H1 (cell line): ENCODE measurements around the gene RTL9. TPM values are rescaled to one million over a fixed set of nuclear protein-coding genes. Genes with fewer than 3 reads are reported as not detected.

Source experiments
- CTCF ChIA-PET: fragments of 300-600 bp; sonication (Branson Sonifier 250); formaldehyde crosslinking; loops from one replicate; lab custom pipeline; 2021; ENCODE audit not compliant: partially characterized antibody; lab: Charles Lee
- POLR2A ChIA-PET: fragments of 300-600 bp; sonication (Branson Sonifier 250); formaldehyde crosslinking; loops from one replicate; lab custom pipeline; 2021; ENCODE audit warnings: inconsistent platforms; ENCODE audit not compliant: partially characterized antibody; lab: Charles Lee
- DNase-seq, 2 experiments: peaks; one replicate each; pipeline versions ENCODE4 v3.0.0 to v3.0.0-alpha.2; 2010 to 2022; ENCODE audit warnings: low spot score in 2 of 2, low read depth in 1 of 2, mixed read lengths in 1 of 2
- FAIRE-seq: peaks from 2 replicates; lab custom pipeline; 2011; peaks lifted over from hg19 to GRCh38; lab: Jason Lieb, UNC
- H2AFZ ChIP-seq: 2 replicates; pipeline ENCODE4 v1.8.1; 2012; ENCODE audit warnings: low read length, inconsistent platforms
- H2AK5ac ChIP-seq: 2 replicates; pipeline ENCODE4 v1.6.1; 2013; ENCODE audit warnings: low read depth, low read length
- H2BK120ac ChIP-seq: replicated peaks from 2 replicates; pipeline ENCODE3; 2013; ENCODE audit warnings: low read depth, low read length, inconsistent platforms
- H2BK12ac ChIP-seq: 2 replicates; pipeline ENCODE4 v1.6.1; 2013; ENCODE audit warnings: low read depth, low read length
- H2BK15ac ChIP-seq: 2 replicates; pipeline ENCODE4 v1.6.1; 2013; ENCODE audit warnings: low read length
- H2BK20ac ChIP-seq: 2 replicates; pipeline ENCODE4 v1.6.1; 2013; ENCODE audit warnings: low read length
- H2BK5ac ChIP-seq: 2 replicates; pipeline ENCODE4 v1.6.1; 2013; ENCODE audit warnings: low read depth, low read length
- H3K14ac ChIP-seq: 2 replicates; pipeline ENCODE4 v1.6.1; 2013; ENCODE audit warnings: inconsistent platforms; ENCODE audit not compliant: insufficient read length
- H3K18ac ChIP-seq: 2 replicates; pipeline ENCODE4 v1.6.1; 2013; ENCODE audit warnings: low read length; ENCODE audit errors: extremely low read depth
- H3K23ac ChIP-seq: 2 replicates; pipeline ENCODE4 v1.6.1; 2013; ENCODE audit warnings: inconsistent platforms; ENCODE audit not compliant: insufficient read length
- H3K23me2 ChIP-seq: 2 replicates; pipeline ENCODE4 v1.6.1; 2013; ENCODE audit warnings: low read depth, low read length
- H3K27ac ChIP-seq: 2 replicates; pipeline ENCODE4 v1.6.1; 2011; ENCODE audit warnings: low read depth, low read length, inconsistent platforms
- H3K27me3 ChIP-seq, 4 experiments: replicated peaks in 1 of 4; 1 replicate in 1 of 4; 2 replicates in 3 of 4; pipeline versions ENCODE4 v1.6.1 to v1.8.1; 2011 to 2013; ENCODE audit warnings: low read length in 3 of 4, mild to moderate bottlenecking in 3 of 4, inconsistent platforms in 2 of 4, mixed read lengths in 2 of 4, moderate library complexity in 1 of 4; ENCODE audit not compliant: control insufficient read depth in 3 of 4, insufficient read depth in 3 of 4; ENCODE audit errors: extremely low read depth in 1 of 4
- H3K36me3 ChIP-seq, 4 experiments: 2 replicates each; pipeline versions ENCODE4 v1.6.1 to v1.8.1; 2011 to 2013; ENCODE audit warnings: mild to moderate bottlenecking in 4 of 4, low read length in 3 of 4, moderate library complexity in 2 of 4, control low read depth in 1 of 4, inconsistent platforms in 1 of 4; ENCODE audit not compliant: insufficient read depth in 4 of 4, control insufficient read depth in 2 of 4
- H3K4ac ChIP-seq: replicated peaks from 2 replicates; pipeline ENCODE3; 2013; ENCODE audit warnings: low read length, low read depth, mixed read lengths, inconsistent platforms; ENCODE audit not compliant: insufficient read length
- H3K4me1 ChIP-seq, 4 experiments: replicated peaks in 1 of 4; 1 replicate in 1 of 4; 2 replicates in 3 of 4; pipeline versions ENCODE4 v1.6.1 to v1.8.1; 2011 to 2013; ENCODE audit warnings: low read length in 3 of 4, inconsistent platforms in 2 of 4, mixed read lengths in 1 of 4; ENCODE audit not compliant: insufficient read depth in 4 of 4, control insufficient read depth in 3 of 4
- H3K4me2 ChIP-seq, 2 experiments: 2 replicates each; pipeline versions ENCODE4 v1.6.1 to v1.8.1; 2011 to 2013; ENCODE audit warnings: low read depth in 2 of 2, low read length in 2 of 2, control low read depth in 1 of 2, inconsistent platforms in 1 of 2, mild to moderate bottlenecking in 1 of 2; ENCODE audit not compliant: insufficient read depth in 1 of 2
- H3K4me3 ChIP-seq, 4 experiments: fragments of 200-600, 300-600 bp in 1 of 4; sonication (generic), shearing (Covaris generic), sonication (Bioruptor Twin) in 1 of 4; 2 replicates each; pipeline versions ENCODE4 v1.5.1 to v1.8.1; 2011 to 2016; ENCODE audit warnings: low read length in 4 of 4, low read depth in 3 of 4, control low read depth in 2 of 4, inconsistent platforms in 2 of 4, mild to moderate bottlenecking in 2 of 4, mixed read lengths in 1 of 4, moderate library complexity in 1 of 4; ENCODE audit not compliant: insufficient read depth in 2 of 4; ENCODE audit errors: extremely low read depth in 1 of 4
- H3K56ac ChIP-seq: replicated peaks from 2 replicates; pipeline ENCODE3; 2013; ENCODE audit warnings: low read depth, mild to moderate bottlenecking, mixed read lengths, low read length, inconsistent platforms; ENCODE audit not compliant: insufficient read length
- H3K79me1 ChIP-seq: 2 replicates; pipeline ENCODE4 v1.6.1; 2013; ENCODE audit warnings: low read depth, low read length, control low read depth
- H3K79me2 ChIP-seq, 2 experiments: 2 replicates each; pipeline versions ENCODE4 v1.6.1 to v1.8.1; 2012 to 2013; ENCODE audit warnings: low read length in 2 of 2, mild to moderate bottlenecking in 2 of 2, inconsistent platforms in 1 of 2; ENCODE audit not compliant: insufficient read depth in 2 of 2, control insufficient read depth in 1 of 2
- H3K9ac ChIP-seq, 4 experiments: replicated peaks in 1 of 4; 1 replicate in 1 of 4; 2 replicates in 3 of 4; pipeline versions ENCODE4 v1.6.1 to v1.8.1; 2011 to 2013; ENCODE audit warnings: low read depth in 3 of 4, low read length in 3 of 4, control low read depth in 2 of 4, mild to moderate bottlenecking in 2 of 4, moderate library complexity in 2 of 4, inconsistent platforms in 1 of 4; ENCODE audit errors: extremely low read depth in 1 of 4
- H3K9me3 ChIP-seq, 2 experiments: 2 replicates each; pipeline versions ENCODE4 v1.6.1 to v1.8.1; 2012 to 2013; ENCODE audit warnings: mild to moderate bottlenecking in 2 of 2, moderate library complexity in 2 of 2, control low read depth in 1 of 2, inconsistent platforms in 1 of 2, low read depth in 1 of 2, low read length in 1 of 2, mixed read lengths in 1 of 2; ENCODE audit not compliant: insufficient read depth in 2 of 2
- H4K20me1 ChIP-seq, 2 experiments: replicated peaks in 1 of 2; 2 replicates each; pipeline versions ENCODE3 to v1.8.1; 2011 to 2013; ENCODE audit warnings: inconsistent platforms in 2 of 2, low read length in 2 of 2, mild to moderate bottlenecking in 1 of 2; ENCODE audit not compliant: insufficient read depth in 2 of 2, control insufficient read depth in 1 of 2
- H4K5ac ChIP-seq: 2 replicates; pipeline ENCODE4 v1.6.1; 2013; ENCODE audit warnings: low read length, low read depth, mixed read lengths, inconsistent platforms; ENCODE audit not compliant: insufficient read length
- H4K8ac ChIP-seq: 2 replicates; pipeline ENCODE4 v1.8.0; 2013; ENCODE audit warnings: mild to moderate bottlenecking, moderate library complexity, low read length, inconsistent platforms; ENCODE audit not compliant: insufficient read depth; ENCODE audit errors: extremely low read depth
- H4K91ac ChIP-seq: replicated peaks from 2 replicates; pipeline ENCODE3; 2013; ENCODE audit warnings: low read length, mixed read lengths, inconsistent platforms; ENCODE audit not compliant: insufficient read length
- CBX8 ChIP-seq: fragments of 300-800, 300-1000 bp; sonication (generic); IDR thresholded peaks from 2 replicates; pipeline ENCODE4 v1.7.1; 2016; ENCODE audit warnings: low read depth, low read length, borderline replicate concordance
- EP300 ChIP-seq, 2 experiments: IDR thresholded peaks; 1 replicate in 1 of 2; 2 replicates in 1 of 2; pipeline ENCODE4 v1.6.1; 2011 to 2012; ENCODE audit warnings: low read depth in 2 of 2, low read length in 2 of 2, mild to moderate bottlenecking in 2 of 2, borderline replicate concordance in 1 of 2, inconsistent platforms in 1 of 2, moderate library complexity in 1 of 2
- EZH2 ChIP-seq: fragments of 200-600 bp; sonication (generic); IDR thresholded peaks from 2 replicates; pipeline ENCODE4 v1.7.1; 2012; ENCODE audit warnings: low read depth, mild to moderate bottlenecking, moderate library complexity, low read length, inconsistent platforms; ENCODE audit not compliant: severe bottlenecking
- POLR2AphosphoS5 ChIP-seq: IDR thresholded peaks from 2 replicates; pipeline ENCODE4 v1.6.1; 2011; ENCODE audit warnings: low read depth, low read length
- POU5F1 ChIP-seq: IDR thresholded peaks from 2 replicates; pipeline ENCODE4 v1.6.1; 2011; ENCODE audit warnings: low read depth, mild to moderate bottlenecking, low read length, moderate library complexity
- RBBP5 ChIP-seq: IDR thresholded peaks from 2 replicates; pipeline ENCODE4 v1.7.1; 2012; ENCODE audit warnings: low read depth, mild to moderate bottlenecking, inconsistent platforms, low read length, moderate library complexity, borderline replicate concordance
- SAP30 ChIP-seq: fragments of 300-600 bp; sonication (generic); IDR thresholded peaks from 2 replicates; pipeline ENCODE4 v1.7.1; 2012; ENCODE audit warnings: low read length, moderate library complexity, mild to moderate bottlenecking, inconsistent platforms; ENCODE audit not compliant: insufficient read depth, insufficient replicate concordance
- SRF ChIP-seq: IDR thresholded peaks from 2 replicates; pipeline ENCODE4 v1.6.1; 2011; ENCODE audit warnings: mild to moderate bottlenecking, low read depth, low read length, moderate library complexity
- WGBS, 2 experiments: shearing (Covaris generic) in 1 of 2; methylation state at CpG; one replicate each; pipeline versions ENCODE4 v1.1.6 to v1.1.7; 2013 to 2015; ENCODE audit warnings: low lambda C conversion rate in 2 of 2, mixed read lengths in 2 of 2, inconsistent platforms in 1 of 2, low coverage in 1 of 2, missing lambda C conversion rate in 1 of 2; ENCODE audit not compliant: insufficient replicate concordance in 2 of 2, insufficient coverage in 1 of 2, insufficient read length in 1 of 2; ENCODE audit errors: extremely low coverage in 1 of 2, missing lambda C conversion rate in 1 of 2; 5-methylcytosine and 5-hydroxymethylcytosine counted together
- polyA plus RNA-seq, 7 experiments: library from polyadenylated mRNA; depleted of rRNA in 3 of 7; stranded (reverse) in 5 of 7; unstranded in 2 of 7; fragments of >200 nt in 5 of 7; fragments of 200-250 nt in 2 of 7; gene quantifications; 1 replicate in 5 of 7; 2 replicates in 1 of 7; 4 replicates in 1 of 7; pipeline versions ENCODE4 v1.2.1 to v1.2.3, GENCODE V29; 2011 to 2013; ENCODE audit warnings: missing spikeins in 2 of 7, mixed read lengths in 2 of 7
- total RNA-seq: library from RNA; stranded (reverse); fragmentation: NEBNext Ultra II Directional; extraction: Animal tissue kit (Norgen Biotek cat#: 25700); gene quantifications from 2 replicates; pipeline ENCODE4 v1.2.1, GENCODE V29; 2021

Gene RTL9
- total and polyA plus RNA-seq, 2 of the 8 experiments (the other 6 are each of a cell fraction or from before 2014, with no cell fraction given): 0.09 to 0.20 TPM

GRCh38 chrX:110381216-110381615, 22.6 kb downstream of the RTL9 start:
- WGBS, 2 experiments: 73% methylated on average over 2 of the region's 2 CpGs; no CpG with 5 or more reads in 1 of the 2 experiments
- Histone ChIP-seq H2BK12ac (no peak overlapping the region), H2BK5ac (no peak overlapping the region), H2BK20ac (no peak overlapping the region), H3K79me1 (no peaks in the 10 kb centered on the region), H3K23ac (no peak overlapping the region), H3K4me1 (no peaks in the 10 kb centered on the region), H2AK5ac (no peak overlapping the region), H2AFZ (no peak overlapping the region), H4K20me1 (no peaks in the 10 kb centered on the region), H2BK15ac (no peak overlapping the region), H3K27ac (no peak overlapping the region), H3K14ac (no peak overlapping the region), H3K4me2 (no peak overlapping the region), H3K4ac (no peak overlapping the region), H3K27me3 (no peaks in the 10 kb centered on the region), H4K91ac (no peak overlapping the region), H3K56ac (no peak overlapping the region), H3K79me2 (no peaks in the 10 kb centered on the region), H3K4me3 (no peak overlapping the region), H3K18ac (no peak overlapping the region), H3K9ac (no peak overlapping the region), H4K5ac (no peak overlapping the region), H3K36me3 (no peaks in the 10 kb centered on the region), H3K23me2 (no peaks in the 10 kb centered on the region), H3K9me3 (no peaks in the 10 kb centered on the region), H2BK120ac (no peak overlapping the region), H4K8ac (no peak overlapping the region)
- FAIRE-seq (no peak), DNase-seq (no peak)
- ChIA-PET CTCF (no interaction called here), POLR2A (no interaction called here)
- no peak for TF ChIP-seq POU5F1
- no peak for TF ChIP-seq CBX8
- no peak for TF ChIP-seq RBBP5
- no peak for TF ChIP-seq SAP30
- no peak for TF ChIP-seq POLR2AphosphoS5
- no peak for TF ChIP-seq SRF
- no peak for TF ChIP-seq EP300 (IDR thresholded peaks at IDR 0.05; ENCODE audit: borderline replicate concordance in 1 of 2, low read depth in 2 of 2, low read length in 2 of 2)
- no peak for TF ChIP-seq EZH2
